SK-N-SH (cell line): ENCODE measurements around the gene EIF3A. TPM values are rescaled to one million over a fixed set of nuclear protein-coding genes. Genes with fewer than 3 reads are reported as not detected.

Source experiments
- CTCF ChIA-PET: fragments of 300-600, 350-600 bp; formaldehyde crosslinking; extraction: SDS; loops from one replicate; lab custom pipeline; 2021; lab: Yijun Ruan, JAX
- POLR2A ChIA-PET: fragments of 350-600 bp; sonication (Branson Sonifier 250); formaldehyde crosslinking; extraction: SDS; loops from one replicate; lab custom pipeline; 2020; ENCODE audit warnings: antibody characterized with exemption, inconsistent platforms; lab: Yijun Ruan, JAX
- DNase-seq: peaks from one replicate; pipeline ENCODE4 v3.0.0; 2012
- H2AFZ ChIP-seq: fragments of 200-600 bp; sonication (generic); 2 replicates; pipeline ENCODE4 v1.8.1; 2016; ENCODE audit warnings: antibody characterized with exemption, mild to moderate bottlenecking, low read depth
- H3F3A ChIP-seq: fragments of 200-600 bp; sonication (generic); replicated peaks from 2 replicates; pipeline ENCODE3; 2016; ENCODE audit warnings: antibody characterized with exemption, mild to moderate bottlenecking; ENCODE audit not compliant: insufficient read depth
- H3K27ac ChIP-seq, 2 experiments: fragments of 200-500 bp in 1 of 2; fragments of 200-600 bp in 1 of 2; sonication (Bioruptor generic) in 1 of 2; sonication (generic), shearing (Covaris generic) in 1 of 2; 2 replicates each; pipeline versions ENCODE4 v1.5.1 to v1.6.1; 2014 to 2016; ENCODE audit warnings: low read depth in 2 of 2, inconsistent platforms in 1 of 2, low read length in 1 of 2, mild to moderate bottlenecking in 1 of 2, mixed read lengths in 1 of 2
- H3K27me3 ChIP-seq: fragments of 200-600 bp; sonication (generic), shearing (Covaris generic); 2 replicates; pipeline ENCODE4 v1.6.1; 2016; ENCODE audit warnings: mixed run types; ENCODE audit not compliant: insufficient read depth
- H3K36me3 ChIP-seq, 2 experiments: fragments of 200-500 bp in 1 of 2; fragments of 200-600 bp in 1 of 2; sonication (Bioruptor generic) in 1 of 2; sonication (generic) in 1 of 2; replicated peaks in 1 of 2; 2 replicates each; pipeline versions ENCODE3 to v1.5.1; 2014 to 2016; ENCODE audit warnings: low read length in 1 of 2, mild to moderate bottlenecking in 1 of 2; ENCODE audit not compliant: insufficient read depth in 2 of 2, control insufficient read depth in 1 of 2
- H3K4me1 ChIP-seq, 2 experiments: fragments of 200-500 bp in 1 of 2; fragments of 200-600 bp in 1 of 2; sonication (Bioruptor generic) in 1 of 2; sonication (generic), shearing (Covaris generic) in 1 of 2; 2 replicates each; pipeline versions ENCODE4 v1.5.1 to v1.6.1; 2014 to 2016; ENCODE audit warnings: low read depth in 1 of 2, low read length in 1 of 2, mixed run types in 1 of 2; ENCODE audit not compliant: insufficient read depth in 2 of 2, control insufficient read depth in 1 of 2
- H3K4me2 ChIP-seq: fragments of 200-600 bp; sonication (generic), shearing (Covaris generic); 2 replicates; pipeline ENCODE4 v1.6.1; 2017; ENCODE audit warnings: mixed run types
- H3K4me3 ChIP-seq, 2 experiments: fragments of 200-500 bp in 1 of 2; fragments of 200-600 bp in 1 of 2; sonication (Bioruptor generic) in 1 of 2; sonication (generic), shearing (Covaris generic) in 1 of 2; 2 replicates each; pipeline versions ENCODE4 v1.5.1 to v1.8.1; 2014 to 2016; ENCODE audit warnings: low read depth in 2 of 2, inconsistent platforms in 1 of 2, low read length in 1 of 2, mild to moderate bottlenecking in 1 of 2, mixed read lengths in 1 of 2, moderate library complexity in 1 of 2
- H3K79me2 ChIP-seq: fragments of 200-600 bp; sonication (generic); 2 replicates; pipeline ENCODE4 v1.8.1; 2017; ENCODE audit warnings: mild to moderate bottlenecking; ENCODE audit not compliant: insufficient read depth
- H3K9ac ChIP-seq: fragments of 200-600 bp; sonication (generic); 2 replicates; pipeline ENCODE4 v1.6.1; 2017; ENCODE audit warnings: mixed run types
- H3K9me2 ChIP-seq: fragments of 200-600 bp; sonication (generic); 2 replicates; pipeline ENCODE4 v1.6.1; 2017; ENCODE audit warnings: mixed run types
- H3K9me3 ChIP-seq: fragments of 200-600 bp; sonication (generic); 2 replicates; pipeline ENCODE4 v1.6.1; 2017; ENCODE audit warnings: mixed run types, mild to moderate bottlenecking, moderate library complexity
- H4K20me1 ChIP-seq: fragments of 200-600 bp; sonication (generic); 2 replicates; pipeline ENCODE4 v1.6.1; 2017; ENCODE audit warnings: mild to moderate bottlenecking, mixed run types; ENCODE audit not compliant: insufficient read depth
- EZH2phosphoT487 ChIP-seq: fragments of 200-600 bp; sonication (generic); IDR thresholded peaks from 2 replicates; pipeline ENCODE4 v1.6.1; 2017; ENCODE audit warnings: low read depth, mixed run types, mild to moderate bottlenecking, antibody characterized with exemption, moderate library complexity, borderline replicate concordance
- FOXM1 ChIP-seq: IDR thresholded peaks from 2 replicates; pipeline ENCODE4 v1.4.0; 2012; ENCODE audit warnings: low read depth, mild to moderate bottlenecking
- GATA2 ChIP-seq: sonication (generic); formaldehyde crosslinking; IDR thresholded peaks from 2 replicates; pipeline ENCODE4 v1.5.0; 2020; ENCODE audit warnings: mild to moderate bottlenecking, missing genetic modification reagents
- MXI1 ChIP-seq: IDR thresholded peaks from 2 replicates; pipeline ENCODE4 v1.6.1; 2012; ENCODE audit warnings: mild to moderate bottlenecking, low read depth, low read length, improper control_type of control experiment
- NRF1 ChIP-seq: IDR thresholded peaks from 2 replicates; pipeline ENCODE4 v1.6.1; 2012; ENCODE audit warnings: low read depth, mild to moderate bottlenecking, low read length
- PBX3 ChIP-seq: IDR thresholded peaks from 2 replicates; pipeline ENCODE4; 2012
- POLR2AphosphoS5 ChIP-seq: IDR thresholded peaks from 2 replicates; pipeline ENCODE4 v1.6.1; 2012; ENCODE audit warnings: low read depth, low read length
- RAD21 ChIP-seq: IDR thresholded peaks from 2 replicates; pipeline ENCODE4 v1.6.1; 2012; ENCODE audit warnings: mild to moderate bottlenecking, low read length
- RXRA ChIP-seq: IDR thresholded peaks from 2 replicates; pipeline ENCODE4 v1.4.0; 2012; ENCODE audit warnings: low read depth, mild to moderate bottlenecking, borderline replicate concordance
- SMC3 ChIP-seq: IDR thresholded peaks from 2 replicates; pipeline ENCODE4 v1.6.1; 2012; ENCODE audit warnings: low read depth, low read length, improper control_type of control experiment
- TAF1 ChIP-seq: IDR thresholded peaks from 2 replicates; pipeline ENCODE4 v1.6.1; 2012; ENCODE audit warnings: low read depth, mild to moderate bottlenecking, low read length, moderate library complexity, borderline replicate concordance
- USF1 ChIP-seq: IDR thresholded peaks from 2 replicates; pipeline ENCODE4 v1.4.0; 2012; ENCODE audit warnings: low read depth, borderline replicate concordance
- USF2 ChIP-seq: fragments of 150-350 bp; IDR thresholded peaks from 2 replicates; pipeline ENCODE4 v1.6.1; 2017; ENCODE audit warnings: antibody characterized with exemption, low read length, low read depth, borderline replicate concordance
- YY1 ChIP-seq: IDR thresholded peaks from 2 replicates; pipeline ENCODE4 v1.4.0; 2012; ENCODE audit warnings: low read depth, mild to moderate bottlenecking
- ZBTB33 ChIP-seq: IDR thresholded peaks from 2 replicates; pipeline ENCODE4 v1.4.0; 2012; ENCODE audit warnings: low read depth, borderline replicate concordance
- WGBS: methylation state at CpG from one replicate; pipeline ENCODE4 v1.1.6; 2017; ENCODE audit warnings: low lambda C conversion rate; 5-methylcytosine and 5-hydroxymethylcytosine counted together
- polyA plus RNA-seq, 3 experiments: library from polyadenylated mRNA; depleted of rRNA; stranded (reverse); fragments of >200 nt; gene quantifications; 2 replicates each; pipeline ENCODE4 v1.2.3, GENCODE V29; 2012

Gene EIF3A
- polyA plus RNA-seq, 1 of the 3 experiments (the other 2 are of a cell fraction), result 25.8 TPM

- DNase-seq, result no peak
- no peaks in the 10 kb centered on the region for H3F3A ChIP-seq
- H3K79me2 ChIP-seq, result peaks cover 4% of the 10 kb centered on the region; the same call in 1 of the 2 replicates
- ChIA-PET POLR2A (no interaction called here), CTCF (interaction anchor here (0.7 kb wide), 1 partner anchor 401 kb away, joined by 3 read pairs; no protein-coding TSS in a partner anchor)
- no peaks in the 10 kb centered on the region for H3K9me3 ChIP-seq
- H3K4me2 ChIP-seq, result no peak overlapping the region
- no peak overlapping the region for H3K9ac ChIP-seq
- H2AFZ ChIP-seq, result no peak overlapping the region
- peaks cover 28 to 73% of the 10 kb centered on the region in 2 experiments for H3K36me3 ChIP-seq
- no peaks in the 10 kb centered on the region for H3K27me3 ChIP-seq
- H3K9me2 ChIP-seq, result no peaks in the 10 kb centered on the region
- no peak overlapping the region for H3K27ac ChIP-seq
- no peaks in the 10 kb centered on the region for H4K20me1 ChIP-seq
- no peaks in the 10 kb centered on the region for H3K4me1 ChIP-seq
- 97% methylated on average over 2 of the region's 2 CpGs for WGBS
- TF ChIP-seq ZBTB33 (no peak), FOXM1 (no peak), SMC3 (no peak), GATA2 (CRISPR knock-in tag) (no peak), MXI1 (no peak), TAF1 (no peak), YY1 (no peak), USF2 (no peak), POLR2AphosphoS5 (no peak), RAD21 (no peak), NRF1 (no peak), EZH2phosphoT487 (no peak), RXRA (no peak), PBX3 (no peak), USF1 (no peak)
- no peak overlapping the region for H3K4me3 ChIP-seq
These were observed 45.3 kb upstream of the EIF3A start for GRCh38 chr10:119125942-119126341.
